HG02571 (cell line): ENCODE data around the gene CHGA.

Experiments used
- ATAC-seq: cut with Tn5 transposase; IDR thresholded peaks from one replicate; pipeline ENCODE4 v1.9.1; 2021; ENCODE audit warnings: mild to moderate bottlenecking, moderate library complexity; ENCODE audit not compliant: unreplicated experiment

CHGA gene

DNA sequence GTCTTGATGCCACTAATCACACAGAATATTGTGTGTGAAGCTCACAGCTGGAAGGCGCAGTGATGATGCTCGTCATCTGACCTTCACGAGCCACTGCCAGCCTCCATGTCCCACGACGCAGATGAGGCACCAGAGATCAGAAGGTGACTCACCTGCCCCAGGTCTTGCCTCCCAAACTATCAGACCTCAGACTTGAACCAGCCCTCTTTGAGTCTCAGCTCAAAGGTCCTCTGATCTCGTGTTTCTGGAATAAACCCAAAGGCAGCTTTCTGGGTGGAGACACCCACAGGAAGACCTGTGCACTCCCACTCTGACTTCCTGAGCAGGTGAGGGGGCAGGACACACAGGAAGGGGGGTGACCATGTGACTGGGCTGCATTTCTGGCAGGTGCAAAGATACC is 19.6 kb upstream of the CHGA start:
- no peak for ATAC-seq

- no peak for ATAC-seq
Observed at GRCh38 chr14:92905667-92906066, 17.3 kb upstream of the CHGA start.

DNA sequence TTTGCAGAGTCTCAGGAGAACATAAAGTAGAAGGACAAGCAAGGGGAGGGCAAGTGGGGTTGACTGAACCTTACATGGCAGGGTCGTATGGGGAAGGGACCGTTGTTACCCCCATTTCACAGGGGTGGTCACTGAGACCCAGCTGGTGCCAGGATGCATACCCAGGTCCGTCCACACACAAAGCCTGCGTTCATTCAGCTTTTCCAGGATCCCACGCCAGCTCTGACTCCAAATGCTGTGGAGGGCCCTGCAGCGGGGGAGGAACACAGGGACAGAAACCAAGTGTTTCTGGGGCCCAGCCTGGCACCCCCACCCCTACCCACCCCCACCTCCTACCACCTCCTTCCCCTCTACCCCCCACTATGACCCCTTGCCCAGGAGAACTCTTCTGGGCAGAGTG is 16.5 kb upstream of the CHGA start:
- no peak for ATAC-seq

GRCh38 chr14:92906823-92907222 is 16.1 kb upstream of the CHGA start:
- no peak for ATAC-seq

GRCh38 chr14:92907316-92907911 is 15.5 kb upstream of the CHGA start:
- ATAC-seq = no peak

DNA sequence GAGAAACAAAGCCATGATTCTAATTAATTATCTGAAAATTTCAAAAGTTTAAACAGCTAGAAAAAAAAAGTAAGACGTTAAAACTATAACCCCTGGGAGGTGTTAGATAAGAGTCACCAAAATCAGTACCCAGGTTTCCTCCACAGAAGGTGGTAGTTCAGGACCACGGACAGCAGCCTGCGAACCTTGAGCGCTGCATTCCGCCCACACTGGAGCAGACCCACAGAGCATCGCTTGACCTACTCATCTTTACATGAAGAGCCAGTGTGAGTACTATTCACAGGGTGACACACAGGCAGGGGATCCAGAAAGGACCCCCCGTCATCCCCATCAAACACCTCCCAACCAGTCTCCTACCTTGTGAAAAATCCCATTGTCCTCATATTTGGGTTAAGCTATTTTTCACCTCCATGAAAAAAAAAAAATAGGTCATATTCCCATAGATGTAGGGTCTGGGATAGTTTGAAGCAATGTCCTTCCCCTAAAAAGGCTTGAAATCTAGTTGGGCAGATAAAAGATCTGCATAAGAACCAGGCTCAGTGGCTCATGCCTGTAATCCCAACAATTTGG is 8.8 kb upstream of the CHGA start:
- no peak for ATAC-seq

GRCh38 chr14:92916201-92916600 is 6.7 kb upstream of the CHGA start:
- ATAC-seq = no peak

DNA sequence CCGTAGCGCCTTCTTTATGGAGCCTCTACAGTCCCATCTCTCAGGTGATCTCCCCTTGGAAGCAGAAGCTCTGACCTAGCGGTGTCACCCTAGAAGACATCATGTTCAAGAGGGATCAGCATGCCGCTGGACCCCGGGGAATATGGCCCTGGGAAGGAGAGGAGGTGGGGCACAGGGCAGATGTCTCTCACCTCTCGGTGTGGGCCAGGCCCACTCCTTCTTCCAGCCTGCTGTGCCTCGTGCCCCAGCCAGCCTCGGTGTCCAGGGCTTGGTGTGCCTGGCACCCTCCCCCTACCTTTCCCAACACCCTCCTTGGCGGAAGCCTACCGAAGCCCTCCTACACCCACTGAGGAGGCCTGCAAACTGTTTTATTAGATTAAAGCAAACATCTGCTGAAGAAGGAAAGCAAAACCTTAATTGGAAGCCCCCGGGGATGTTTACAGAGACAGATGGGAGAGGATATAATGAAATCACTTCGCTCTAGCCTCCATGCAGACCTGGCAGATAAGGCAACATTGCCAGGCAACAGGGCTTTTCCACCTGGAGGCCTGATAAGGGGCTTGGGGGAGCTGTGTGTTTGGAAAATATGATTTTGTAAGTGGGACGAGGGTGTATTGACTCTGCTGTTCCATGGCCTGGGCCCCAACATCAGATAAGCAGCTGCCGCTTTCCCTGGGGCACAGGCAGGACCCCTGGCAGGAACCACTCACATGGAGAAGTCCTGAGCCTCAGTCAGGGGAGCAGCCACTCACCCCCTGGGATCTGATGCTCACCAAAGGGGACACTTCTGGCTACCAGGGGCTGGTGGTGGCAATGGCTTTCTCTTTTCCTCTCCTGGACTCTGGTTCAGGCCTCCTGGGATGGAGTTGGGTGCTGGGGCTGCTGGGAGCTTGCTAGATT is 5.7 kb upstream of the CHGA start:
- no peak for ATAC-seq

- no peak for ATAC-seq
Observed at GRCh38 chr14:92917956-92918355, 5.0 kb upstream of the CHGA start.

- ATAC-seq = no peak
Observed at GRCh38 chr14:92920001-92920400, 2.9 kb upstream of the CHGA start.

DNA sequence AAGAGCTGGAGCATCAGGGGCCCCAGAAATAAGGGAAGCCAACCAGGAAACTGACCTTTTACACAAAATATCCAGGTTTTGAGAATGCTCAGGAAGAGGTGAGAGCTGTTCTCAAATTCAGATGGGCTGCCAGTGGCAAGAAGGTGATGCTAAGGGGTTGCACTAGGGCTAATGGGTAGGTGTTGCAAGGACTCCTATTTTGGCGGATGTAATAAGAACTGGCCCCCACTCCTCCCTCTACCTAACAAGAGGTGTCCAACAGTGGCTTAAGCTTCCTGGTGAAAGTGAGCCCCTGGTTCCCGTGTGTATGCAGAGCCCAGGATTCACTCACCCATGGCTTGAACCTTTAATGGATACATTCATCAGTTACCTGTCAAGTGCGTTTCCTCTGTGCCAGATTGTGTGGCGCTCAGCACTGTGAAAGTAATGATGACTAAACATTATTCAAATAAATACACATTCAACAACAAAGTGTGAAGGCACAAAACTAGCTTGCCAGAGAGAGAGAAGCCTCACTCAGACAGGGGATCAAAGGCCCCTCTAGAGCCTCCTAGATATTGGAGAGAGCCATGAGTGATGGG is 705 bp upstream of the CHGA start:
- ATAC-seq = no peak

DNA sequence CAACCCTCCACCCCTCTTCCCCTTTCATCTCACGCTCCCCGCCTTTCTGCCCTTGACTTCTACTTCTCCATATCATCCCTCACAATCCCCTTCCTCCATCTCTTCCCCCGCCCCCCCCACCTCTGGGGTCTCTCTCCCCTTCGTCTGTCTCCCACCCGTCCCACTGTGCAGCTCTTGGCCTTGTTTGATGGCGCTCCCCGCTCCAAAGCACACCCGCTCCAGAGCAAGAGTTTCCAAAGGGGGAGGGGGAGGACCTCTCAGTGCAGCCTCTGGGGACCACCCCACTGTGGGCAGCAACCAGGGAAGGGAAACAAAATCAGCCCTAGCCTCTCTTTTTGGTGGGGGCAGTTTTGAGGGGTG is 774 bp downstream of the CHGA start:
- ATAC-seq = no peak

- ATAC-seq = no peak
Observed at GRCh38 chr14:92924247-92924646, 1.3 kb downstream of the CHGA start.

DNA sequence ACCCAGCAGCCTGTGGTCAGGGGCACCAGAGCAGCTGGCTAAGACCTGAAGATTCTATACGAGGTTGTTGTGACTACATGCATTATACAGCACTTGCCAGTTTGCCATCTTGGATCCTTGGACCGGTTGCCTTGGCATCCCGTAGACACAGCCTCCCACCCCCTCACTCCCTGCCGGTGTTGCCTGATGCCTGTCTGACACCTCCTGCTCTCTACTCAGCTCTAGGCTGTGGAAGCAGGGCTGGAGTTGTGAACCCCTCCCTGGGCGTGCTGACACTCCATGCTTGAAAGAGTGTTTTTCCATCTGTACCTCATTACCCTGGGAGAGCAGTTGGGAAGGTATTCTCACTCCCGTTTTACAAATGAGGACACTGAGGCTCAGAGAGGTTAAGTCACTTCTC is 2.5 kb downstream of the CHGA start:
- no peak for ATAC-seq

DNA sequence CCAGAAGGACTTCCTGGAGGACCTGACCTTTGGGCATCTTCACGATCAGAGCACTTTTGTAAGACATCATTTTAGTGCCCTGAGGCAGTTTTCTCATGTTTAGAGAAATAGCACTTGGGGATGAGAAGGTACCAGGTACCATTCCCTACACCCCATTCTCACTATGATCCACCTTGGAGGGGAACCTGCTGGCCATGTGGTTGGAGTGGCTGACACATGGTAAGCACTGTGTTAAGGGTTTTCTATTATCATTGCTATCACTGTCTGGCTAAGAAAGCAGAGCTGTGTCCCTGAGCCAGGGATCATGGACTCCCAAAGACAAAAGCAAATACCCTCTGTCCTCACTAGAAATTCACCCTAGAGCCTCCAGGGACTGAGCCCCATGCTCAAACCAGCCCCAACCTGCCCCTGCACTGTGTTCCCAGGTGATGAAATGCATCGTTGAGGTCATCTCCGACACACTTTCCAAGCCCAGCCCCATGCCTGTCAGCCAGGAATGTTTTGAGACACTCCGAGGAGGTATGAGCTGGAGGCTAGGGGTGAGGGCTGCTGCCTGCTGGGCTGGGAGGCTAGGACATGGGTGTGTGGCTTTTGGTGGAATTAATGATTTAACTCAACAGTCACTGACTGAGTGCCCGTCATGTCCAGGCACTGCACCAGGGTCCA is 3.4 kb downstream of the CHGA start:
- ATAC-seq = no peak

GRCh38 chr14:92926931-92927330 is 4.0 kb downstream of the CHGA start:
- no peak for ATAC-seq

DNA sequence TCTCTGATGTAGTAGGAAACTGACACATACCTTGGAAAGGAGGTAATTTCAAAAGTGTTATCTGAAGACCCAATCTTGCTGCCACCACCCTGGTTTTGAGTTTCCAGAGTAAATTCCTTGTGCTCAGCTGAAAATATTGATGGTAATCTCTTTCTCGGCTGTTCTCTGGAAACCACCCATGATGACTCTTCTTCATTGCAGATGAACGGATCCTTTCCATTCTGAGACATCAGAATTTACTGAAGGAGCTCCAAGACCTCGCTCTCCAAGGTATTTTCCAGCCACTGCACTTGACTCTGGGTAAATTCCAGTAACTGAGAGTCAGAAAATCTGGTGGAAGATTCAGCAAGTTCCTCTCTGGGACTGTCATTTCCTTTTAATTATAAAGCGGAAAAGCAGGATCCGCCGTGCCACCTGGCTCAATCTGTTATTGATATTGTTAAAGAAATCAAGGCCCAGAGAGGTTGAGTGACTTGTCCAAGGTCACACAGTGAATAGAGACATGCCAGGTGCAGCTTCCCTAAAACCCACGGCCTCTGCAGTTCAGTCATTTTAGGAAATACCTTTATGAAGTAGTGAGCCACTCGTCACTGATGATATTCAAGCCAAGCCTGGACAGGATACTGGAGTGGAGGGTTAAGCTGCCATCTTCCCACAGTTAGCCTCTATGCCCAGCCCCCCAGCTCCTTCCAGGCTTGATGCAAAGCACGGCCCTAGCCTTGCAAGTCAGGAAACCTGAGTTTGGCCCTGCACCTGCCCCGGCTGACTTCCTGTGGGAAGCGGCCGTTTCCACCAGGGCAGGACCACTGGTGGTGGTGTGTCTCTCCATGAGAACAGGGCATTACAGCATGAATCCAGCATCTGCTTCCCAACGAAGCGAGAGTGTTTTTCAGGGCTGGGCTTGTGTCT is 4.7 kb downstream of the CHGA start:
- no peak for ATAC-seq

DNA sequence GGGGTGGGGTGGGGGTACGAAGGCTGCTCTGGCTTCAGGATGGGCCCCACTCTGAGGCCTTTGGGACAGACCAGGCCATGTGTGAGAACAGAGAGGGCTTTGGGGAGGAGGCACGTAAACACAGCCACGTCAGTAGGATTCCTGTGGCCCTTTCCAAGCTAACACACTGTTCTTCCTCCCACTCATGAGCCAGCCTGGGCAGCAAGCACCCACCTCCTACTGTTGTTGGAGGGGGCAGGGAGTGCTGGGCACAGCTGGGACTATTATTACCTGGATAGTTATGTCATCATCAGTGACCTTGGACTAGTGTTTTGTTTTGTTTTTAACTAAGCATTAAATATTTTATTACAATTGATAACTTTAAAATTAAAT is 5.3 kb downstream of the CHGA start:
- ATAC-seq = no peak

DNA sequence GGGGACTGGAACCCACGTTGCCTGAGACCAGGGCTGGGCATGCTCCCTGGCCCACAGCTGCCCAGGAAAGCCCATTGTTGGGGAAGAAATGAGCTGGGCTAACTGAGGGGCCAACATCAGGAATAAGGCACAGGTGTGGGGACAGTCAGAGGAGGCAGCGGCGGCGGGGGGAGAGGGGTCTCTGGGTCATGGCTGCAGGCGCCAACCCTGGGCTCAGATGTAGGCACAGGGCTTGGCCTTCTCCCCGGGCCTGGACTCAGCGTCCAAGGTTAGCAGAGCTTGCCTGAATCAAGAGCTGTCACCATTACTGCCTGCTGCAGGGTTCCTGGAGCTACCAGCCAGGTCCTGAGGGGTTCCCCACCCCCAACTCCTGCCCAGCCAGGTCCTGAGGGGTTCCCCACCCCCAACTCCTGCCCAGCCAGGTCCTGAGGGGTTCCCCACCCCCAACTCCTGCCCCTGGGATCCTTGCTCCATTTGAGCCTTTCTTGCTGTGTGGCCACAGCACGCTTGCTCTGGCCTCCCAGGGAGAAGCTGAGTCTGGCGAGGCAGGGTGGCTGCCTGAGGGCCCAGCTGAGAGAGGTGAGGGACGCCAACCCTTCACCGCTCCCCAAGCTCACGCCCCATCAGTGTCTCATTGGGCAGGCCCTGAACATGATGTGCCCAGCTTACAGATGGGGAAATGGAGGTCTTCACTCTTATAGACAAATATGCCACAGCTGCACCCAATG is 6.2 kb downstream of the CHGA start:
- ATAC-seq = no peak
